GM12878 (cell line): ENCODE results near the gene SGCD. TPM values are rescaled to one million over a fixed set of nuclear protein-coding genes. Genes with fewer than 3 reads are reported as not detected.

ENCODE experiments used
- ATAC-seq: fragments of 200-7000 bp; cut with Tn5 transposase; 3 replicates; pipeline ENCODE4 v1.9.1; 2020; ENCODE audit warnings: mild to moderate bottlenecking, moderate library complexity
- BruUV-seq: library from RNA; stranded (reverse); fragments of 400-500 nt; replicated peaks from 2 replicates; lab custom pipeline; 2021; lab: Mats Ljungman, UMichigan
- CTCF ChIA-PET: fragments of 300-600 bp; sonication (Branson Sonifier 250); formaldehyde crosslinking; extraction: SDS; loops from one replicate; lab custom pipeline; 2021; ENCODE audit warnings: inconsistent platforms; lab: Yijun Ruan, JAX
- POLR2A ChIA-PET: fragments of 350-600 bp; formaldehyde crosslinking; extraction: SDS; loops from one replicate; lab custom pipeline; 2021; ENCODE audit warnings: inconsistent platforms; lab: Charles Lee
- RAD21 ChIA-PET: fragments of 300-600 bp; sonication (Branson Sonifier 250); formaldehyde crosslinking; loops from one replicate; lab custom pipeline; 2023; ENCODE audit warnings: antibody characterized with exemption; ENCODE audit not compliant: unreplicated experiment; lab: Charles Lee
- SMC1A ChIA-PET: fragments of 300-600 bp; sonication (Branson Sonifier 250); formaldehyde crosslinking; loops from one replicate; lab custom pipeline; 2023; ENCODE audit not compliant: unreplicated experiment, uncharacterized antibody; lab: Charles Lee
- DNase-seq: peaks from one replicate; pipeline ENCODE4 v3.0.0-alpha.2; 2011; ENCODE audit warnings: low read depth, low spot score
- FAIRE-seq: peaks from 3 replicates; lab custom pipeline; 2011; peaks lifted over from hg19 to GRCh38; lab: Jason Lieb, UNC
- H2AFZ ChIP-seq: 2 replicates; pipeline ENCODE4 v1.6.0; 2011; ENCODE audit warnings: low read depth, low read length, control low read depth; ENCODE audit not compliant: control insufficient read depth
- H3K27ac ChIP-seq: 2 replicates; pipeline ENCODE4 v1.5.1; 2011; ENCODE audit warnings: control low read depth; ENCODE audit not compliant: control insufficient read depth, insufficient read depth
- H3K27me3 ChIP-seq, 2 experiments: replicated peaks in 1 of 2; 2 replicates each; pipeline versions ENCODE4 v1.6.0 to v1.6.1; 2011; ENCODE audit warnings: low read length in 1 of 2; ENCODE audit not compliant: control insufficient read depth in 2 of 2, insufficient read depth in 2 of 2
- H3K36me3 ChIP-seq, 2 experiments: 2 replicates each; pipeline ENCODE4 v1.5.1; 2011; ENCODE audit warnings: low read length in 1 of 2; ENCODE audit not compliant: control insufficient read depth in 2 of 2, insufficient read depth in 2 of 2
- H3K4me1 ChIP-seq: 2 replicates; pipeline ENCODE4 v1.6.1; 2011; ENCODE audit warnings: mild to moderate bottlenecking, low read length, moderate library complexity, mixed read lengths; ENCODE audit not compliant: control insufficient read depth, insufficient read depth
- H3K4me2 ChIP-seq: 2 replicates; pipeline ENCODE4 v1.6.0; 2011; ENCODE audit warnings: control low read depth; ENCODE audit not compliant: control insufficient read depth, insufficient read depth
- H3K4me3 ChIP-seq: fragments of 200-600 bp; sonication (generic); 2 replicates; pipeline ENCODE4 v1.5.1; 2016
- H3K79me2 ChIP-seq: 2 replicates; pipeline ENCODE4 v1.6.0; 2011; ENCODE audit warnings: low read length; ENCODE audit not compliant: control insufficient read depth, insufficient read depth
- H3K9ac ChIP-seq: 2 replicates; pipeline ENCODE4 v1.8.0; 2011; ENCODE audit warnings: low read length, control low read depth, mixed read lengths; ENCODE audit not compliant: control insufficient read depth, insufficient read depth
- H3K9me3 ChIP-seq: replicated peaks from 3 replicates; pipeline ENCODE4 v1.5.1; 2011; ENCODE audit warnings: mild to moderate bottlenecking, low read length; ENCODE audit not compliant: control insufficient read depth, insufficient read depth
- H4K20me1 ChIP-seq: 2 replicates; pipeline ENCODE4 v1.6.0; 2011; ENCODE audit not compliant: control insufficient read depth, insufficient read depth
- ASH2L ChIP-seq: fragments of 300-600, 200-600 bp; sonication (generic); IDR thresholded peaks from 2 replicates; pipeline ENCODE4 v1.6.1; 2017; ENCODE audit warnings: low read depth, mild to moderate bottlenecking, borderline replicate concordance
- CEBPB ChIP-seq, 2 experiments: fragments of 150-350 bp in 1 of 2; IDR thresholded peaks; 2 replicates each; pipeline ENCODE4 v1.6.1; 2012 to 2014; ENCODE audit warnings: low read depth in 2 of 2, low read length in 2 of 2, borderline replicate concordance in 1 of 2, inconsistent platforms in 1 of 2
- CHD1 ChIP-seq: IDR thresholded peaks from 2 replicates; pipeline ENCODE4 v1.6.1; 2012; ENCODE audit warnings: low read depth, low read length, improper control_type of control experiment
- EED ChIP-seq: sonication (generic); IDR thresholded peaks from 2 replicates; pipeline ENCODE4 v1.6.1; 2016; ENCODE audit warnings: antibody characterized with exemption, low read depth
- JUND ChIP-seq: IDR thresholded peaks from 2 replicates; pipeline ENCODE4 v1.6.1; 2012; ENCODE audit warnings: low read depth, mild to moderate bottlenecking, low read length, improper control_type of control experiment, moderate library complexity
- MYC ChIP-seq: IDR thresholded peaks from 2 replicates; pipeline ENCODE4 v1.6.1; 2011; ENCODE audit warnings: mild to moderate bottlenecking, low read length, moderate library complexity, inconsistent platforms; ENCODE audit not compliant: insufficient read depth, insufficient replicate concordance, insufficient read length, severe bottlenecking
- PBX3 ChIP-seq: IDR thresholded peaks from 2 replicates; pipeline ENCODE4 v1.6.1; 2011; ENCODE audit warnings: mild to moderate bottlenecking, low read depth, low read length, moderate library complexity; ENCODE audit not compliant: insufficient replicate concordance
- PML ChIP-seq: IDR thresholded peaks from 2 replicates; pipeline ENCODE4 v1.6.1; 2012; ENCODE audit warnings: low read length, inconsistent platforms
- POU2F2 ChIP-seq: IDR thresholded peaks from 3 replicates; pipeline ENCODE4 v1.6.1; 2011; ENCODE audit warnings: low read depth, mild to moderate bottlenecking, low read length, borderline replicate concordance
- RAD21 ChIP-seq: IDR thresholded peaks from 2 replicates; pipeline ENCODE4 v1.6.1; 2011; ENCODE audit warnings: mild to moderate bottlenecking, low read depth, low read length, moderate library complexity; ENCODE audit not compliant: insufficient read depth
- SIX5 ChIP-seq: IDR thresholded peaks from 2 replicates; pipeline ENCODE4 v1.6.1; 2011; ENCODE audit warnings: mild to moderate bottlenecking, low read depth, low read length, moderate library complexity; ENCODE audit not compliant: severe bottlenecking
- SMAD1 ChIP-seq: fragments of 450-650 bp; IDR thresholded peaks from 2 replicates; pipeline ENCODE4 v1.6.1; 2018; ENCODE audit warnings: mild to moderate bottlenecking, low read depth; ENCODE audit not compliant: partially characterized antibody
- TCF3 ChIP-seq: IDR thresholded peaks from 2 replicates; pipeline ENCODE4 v1.6.1; 2012; ENCODE audit warnings: low read depth, mild to moderate bottlenecking, low read length, borderline replicate concordance; ENCODE audit not compliant: insufficient read depth
- WRNIP1 ChIP-seq: IDR thresholded peaks from 2 replicates; pipeline ENCODE4 v1.6.1; 2011; ENCODE audit warnings: low read depth, low read length, improper control_type of control experiment, borderline replicate concordance
- WGBS: methylation state at CpG from one replicate; pipeline ENCODE4 v1.1.6; 2016; ENCODE audit warnings: low lambda C conversion rate; ENCODE audit not compliant: insufficient replicate concordance, insufficient coverage; ENCODE audit errors: missing lambda C conversion rate; 5-methylcytosine and 5-hydroxymethylcytosine counted together
- in situ Hi-C: fragments of 300-500 bp; cut with MboI; formaldehyde crosslinking; loops from 9 replicates; pipeline ENCODE4 v1.14.3; 2018; ENCODE audit warnings: mixed read lengths
- intact Hi-C: fragments of 100-400 bp; cut with micrococcal nuclease; formaldehyde crosslinking; loops from one replicate; pipeline ENCODE4 v1.14.2; 2022; ENCODE audit not compliant: unreplicated experiment
- polyA plus RNA-seq, 11 experiments: library from polyadenylated mRNA; depleted of rRNA in 4 of 11; unstranded in 6 of 11; stranded (reverse) in 5 of 11; fragments of >200 nt; fragmentation: Nextera tagmentation in 4 of 11; fragmentation: Illumina TruSeq in 1 of 11; extraction: Ambion mirVana in 4 of 11; extraction: Trizol in 1 of 11; gene quantifications; 1 replicate in 1 of 11; 2 replicates in 10 of 11; pipeline versions ENCODE4 v1.2.1 to v1.2.3, GENCODE V29; 2011 to 2016; ENCODE audit warnings: inconsistent platforms in 2 of 11, missing spikeins in 2 of 11, low read depth in 1 of 11
- total RNA-seq, 4 experiments: library from RNA; depleted of rRNA in 3 of 4; stranded (reverse); fragments of >200 nt in 3 of 4; fragmentation: Illumina TruSeq in 1 of 4; extraction: Trizol in 1 of 4; gene quantifications; 2 replicates each; pipeline versions ENCODE4 v1.2.1 to v1.2.3, GENCODE V29; 2013 to 2021
- TF ChIP-seq, protein P1 (sequence below): IDR thresholded peaks from 2 replicates; pipeline ENCODE4 v1.6.1; 2012; ENCODE audit warnings: low read depth, low read length, improper control_type of control experiment
- TF ChIP-seq, protein P2 (sequence below): IDR thresholded peaks from 2 replicates; pipeline ENCODE4 v1.6.1; 2011; ENCODE audit warnings: borderline replicate concordance, low read depth, mild to moderate bottlenecking, moderate library complexity, low read length; ENCODE audit not compliant: insufficient read depth, poor library complexity, severe bottlenecking

SGCD gene
- total and polyA plus RNA-seq, 10 of the 15 experiments (the other 5 are each of a cell fraction or from before 2014, with no cell fraction given), result 0.06 TPM; not detected in 9

DNA sequence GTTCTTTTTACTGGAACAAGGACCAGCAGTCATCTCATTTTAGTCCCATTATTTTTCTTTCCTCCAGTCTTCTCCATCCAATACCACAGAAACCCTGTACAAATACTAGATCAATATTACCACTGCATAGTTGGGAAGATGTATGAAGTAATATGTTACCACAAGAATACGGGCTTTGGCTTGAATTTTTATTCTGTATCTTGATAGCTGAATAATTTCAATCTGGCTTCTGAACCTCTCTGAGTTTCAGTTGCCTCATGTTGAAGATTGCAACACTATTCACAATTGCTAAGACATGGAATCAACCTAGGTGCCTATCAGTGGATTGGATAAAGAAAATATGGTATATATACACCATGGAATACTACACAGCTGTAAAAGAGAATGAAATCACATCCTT is 82.9 kb downstream of the SGCD start:
- in situ Hi-C loops, result no loop called here
- ChIA-PET POLR2A (interaction anchor here (0.6 kb wide), 1 partner anchor 67 kb away, joined by 3 read pairs; no protein-coding TSS in a partner anchor), CTCF (no interaction called here)

More for the DNA sequence above, 82.9 kb downstream of the SGCD start:
- H3K36me3 ChIP-seq, result no peaks in the 10 kb centered on the region
- H3K9ac ChIP-seq, result no peak overlapping the region
- BruUV-seq, result no TSS peak
- no peak for DNase-seq
- TF ChIP-seq PML (no peak), CEBPB (IDR thresholded peaks at IDR 0.05; ENCODE audit: borderline replicate concordance in 1 of 2, low read depth in 2 of 2, low read length in 2 of 2) (no peak), EED (no peak), WRNIP1 (no peak), ASH2L (no peak), JUND (no peak), CHD1 (no peak), PBX3 (no peak), SMAD1 (no peak), TCF3 (no peak), MYC (no peak), SIX5 (no peak), RAD21 (no peak), POU2F2 (no peak)
- TF ChIP-seq, protein P1, sequence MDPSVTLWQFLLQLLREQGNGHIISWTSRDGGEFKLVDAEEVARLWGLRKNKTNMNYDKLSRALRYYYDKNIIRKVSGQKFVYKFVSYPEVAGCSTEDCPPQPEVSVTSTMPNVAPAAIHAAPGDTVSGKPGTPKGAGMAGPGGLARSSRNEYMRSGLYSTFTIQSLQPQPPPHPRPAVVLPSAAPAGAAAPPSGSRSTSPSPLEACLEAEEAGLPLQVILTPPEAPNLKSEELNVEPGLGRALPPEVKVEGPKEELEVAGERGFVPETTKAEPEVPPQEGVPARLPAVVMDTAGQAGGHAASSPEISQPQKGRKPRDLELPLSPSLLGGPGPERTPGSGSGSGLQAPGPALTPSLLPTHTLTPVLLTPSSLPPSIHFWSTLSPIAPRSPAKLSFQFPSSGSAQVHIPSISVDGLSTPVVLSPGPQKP, result no peak
- TF ChIP-seq, protein P2, sequence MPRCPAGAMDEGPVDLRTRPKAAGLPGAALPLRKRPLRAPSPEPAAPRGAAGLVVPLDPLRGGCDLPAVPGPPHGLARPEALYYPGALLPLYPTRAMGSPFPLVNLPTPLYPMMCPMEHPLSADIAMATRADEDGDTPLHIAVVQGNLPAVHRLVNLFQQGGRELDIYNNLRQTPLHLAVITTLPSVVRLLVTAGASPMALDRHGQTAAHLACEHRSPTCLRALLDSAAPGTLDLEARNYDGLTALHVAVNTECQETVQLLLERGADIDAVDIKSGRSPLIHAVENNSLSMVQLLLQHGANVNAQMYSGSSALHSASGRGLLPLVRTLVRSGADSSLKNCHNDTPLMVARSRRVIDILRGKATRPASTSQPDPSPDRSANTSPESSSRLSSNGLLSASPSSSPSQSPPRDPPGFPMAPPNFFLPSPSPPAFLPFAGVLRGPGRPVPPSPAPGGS, result no peak
- H3K79me2 ChIP-seq, result no peaks in the 10 kb centered on the region
- no peak overlapping the region for H3K27ac ChIP-seq
- ChIA-PET RAD21 (interaction anchor here (0.6 kb wide), 1 partner anchor 97 kb away, joined by 3 read pairs; no protein-coding TSS in a partner anchor), SMC1A (interaction anchor here (0.8 to 1.0 kb wide), 2 partner anchors 9 to 34 kb away, joined by 3 read pairs; no protein-coding TSS in a partner anchor)
- no peak overlapping the region for H2AFZ ChIP-seq
- no peak overlapping the region for H3K4me2 ChIP-seq
- H4K20me1 ChIP-seq, result no peaks in the 10 kb centered on the region
- H3K4me3 ChIP-seq, result no peak overlapping the region
- no peak for ATAC-seq
- 0% methylated on average over 1 of the region's 1 CpG for WGBS
- H3K9me3 ChIP-seq, result no peaks in the 10 kb centered on the region
- H3K27me3 ChIP-seq, result no peaks in the 10 kb centered on the region
- no peak for FAIRE-seq
- intact Hi-C loops, result loop anchor here (10.0 kb wide), 2 partner anchors 525 to 725 kb away; no protein-coding TSS in a partner anchor
- no peaks in the 10 kb centered on the region for H3K4me1 ChIP-seq
